Hematopoietic multipotent progenitor cell treated with erythropoietin and hydrocortisone succinate and interleukin-3 and kit ligand, for 15 days (in vitro differentiated cells): ENCODE data around the gene MOB4.
"Not testable (repeated sequence)": the region's sequence is repeated elsewhere in the genome, so short reads cannot be mapped to it uniquely, and the experiment has no call there.

Experiments
- DNase-seq: peaks from one replicate; pipeline ENCODE4 v3.0.0-alpha.2; 2015; ENCODE audit warnings: low spot score

Gene MOB4

DNA sequence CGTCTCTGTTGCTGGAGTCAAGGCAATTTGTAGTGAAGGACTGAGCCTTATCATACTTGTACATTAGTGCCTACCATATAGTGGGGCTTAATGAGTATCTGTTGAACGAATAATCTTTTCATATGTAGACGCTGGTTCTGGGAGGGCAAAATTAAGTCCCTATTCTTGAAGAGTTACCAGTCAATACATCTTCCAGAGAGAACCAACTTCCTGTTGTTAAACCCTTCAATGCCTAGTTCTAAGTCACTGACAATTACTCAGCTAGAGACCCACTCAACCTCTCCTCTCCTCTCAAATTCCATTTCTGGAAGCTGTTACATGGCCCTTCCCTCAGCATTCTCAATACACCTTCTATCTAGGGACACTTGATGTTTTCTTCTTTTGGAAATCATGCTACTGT is 1.1 kb upstream of the MOB4 start:
- DNase-seq = peak; percentile 23

DNA sequence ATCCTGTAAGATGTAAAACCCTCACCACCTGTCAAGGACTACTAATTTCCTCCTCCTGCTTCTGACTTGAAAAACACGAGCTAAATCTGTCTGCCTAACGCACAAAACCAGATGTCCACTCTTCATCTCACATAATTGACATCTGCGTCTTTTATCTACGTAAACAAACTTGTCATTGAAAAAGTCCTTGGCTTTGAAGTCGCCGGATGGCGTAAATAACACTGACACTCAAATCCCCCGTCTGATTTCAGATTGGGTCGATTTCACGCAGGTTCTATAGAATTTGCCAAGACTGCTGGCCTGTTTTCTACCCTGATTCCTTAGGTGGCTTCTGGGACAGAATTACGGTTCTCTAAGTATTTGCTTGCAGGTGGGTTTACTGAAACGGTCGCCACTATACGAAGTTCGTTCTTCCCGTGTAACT is 539 bp upstream of the MOB4 start:
- peak; percentile 56 for DNase-seq

- DNase-seq = no peak
Observed at GRCh38 chr2:197516393-197516761, 511 bp downstream of the MOB4 start.

- DNase-seq = no peak
Observed at GRCh38 chr2:197517150-197517549, 1.3 kb downstream of the MOB4 start.

DNA sequence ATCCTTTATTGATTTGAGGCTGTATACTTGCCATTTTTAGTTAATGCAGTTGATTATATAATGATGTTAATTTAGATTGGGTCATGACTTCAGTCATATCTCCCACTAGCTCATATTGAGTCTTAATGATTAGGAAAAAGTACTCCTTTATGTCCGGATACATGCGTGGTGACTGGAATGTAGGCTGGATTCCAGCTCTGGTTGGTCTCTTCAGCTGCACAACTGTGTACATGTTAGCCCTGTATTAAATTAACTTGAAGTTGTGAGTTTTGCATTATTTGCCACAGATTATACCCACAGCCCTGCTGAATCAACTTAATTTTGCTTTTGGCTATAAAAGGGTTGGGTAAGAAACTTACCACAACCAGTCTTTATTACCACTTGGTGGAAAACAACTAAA is 22.5 kb downstream of the MOB4 start:
- no peak for DNase-seq

- no peak for DNase-seq
Observed at GRCh38 chr2:197539734-197540133, 23.9 kb downstream of the MOB4 start.

- no peak for DNase-seq
Observed at GRCh38 chr2:197543206-197543605, 27.3 kb downstream of the MOB4 start.

DNA sequence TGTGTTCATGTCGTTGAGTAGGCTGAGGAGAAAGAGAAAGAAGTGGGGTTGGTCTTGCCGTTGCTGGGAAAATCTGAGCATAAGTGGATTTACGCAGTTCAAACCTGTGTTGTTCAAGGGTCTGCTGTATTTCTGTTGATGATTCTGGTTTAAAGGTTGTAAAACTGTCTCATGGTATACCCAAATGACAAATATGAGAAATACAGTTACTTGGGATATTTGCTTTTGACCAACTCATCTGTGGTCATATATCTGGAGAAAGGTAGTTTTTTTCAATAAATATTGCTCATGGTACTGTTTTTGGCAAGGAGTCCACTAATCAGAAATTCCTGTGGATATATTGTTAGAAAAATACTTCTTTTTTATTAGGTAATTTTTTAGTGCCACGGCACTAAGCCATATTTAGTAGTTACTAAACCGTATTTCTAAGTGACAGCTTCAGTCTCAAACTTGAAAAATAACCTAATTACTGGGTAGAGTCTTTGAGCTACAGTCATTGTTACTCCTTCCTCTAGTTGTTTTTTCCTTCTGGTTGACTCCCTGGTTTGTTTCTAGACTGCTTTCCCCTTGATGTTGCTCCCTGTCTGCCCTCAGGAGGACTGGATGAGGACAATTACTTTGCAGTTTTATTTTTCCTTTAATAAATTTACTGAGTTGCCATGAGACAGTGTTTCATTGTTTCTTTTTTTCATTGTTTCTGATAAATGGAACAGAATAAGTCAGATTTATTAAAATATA is 31.5 kb downstream of the MOB4 start:
- DNase-seq = no peak

GRCh38 chr2:197548582-197548981 is 32.7 kb downstream of the MOB4 start:
- DNase-seq = no peak

GRCh38 chr2:197551260-197551659 is 35.4 kb downstream of the MOB4 start:
- not testable (repeated sequence) for DNase-seq

DNA sequence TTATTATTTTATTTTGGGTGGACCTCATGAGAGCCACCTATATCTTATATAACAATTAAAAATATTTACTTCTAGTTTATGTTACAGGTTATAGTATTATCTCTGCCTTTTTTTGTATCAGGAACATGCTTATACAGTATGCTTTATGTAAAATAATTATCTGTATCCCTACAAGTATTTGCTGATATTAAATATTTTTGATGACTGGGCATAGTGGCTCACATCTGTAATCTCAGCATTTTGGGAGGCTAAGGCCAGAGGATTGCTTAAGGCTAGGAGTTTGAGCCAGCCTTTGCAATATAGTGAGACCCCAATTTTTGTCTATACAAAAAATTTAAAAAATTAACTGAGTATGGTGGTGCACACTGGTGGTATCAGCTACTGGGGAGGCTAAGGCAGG is 39.6 kb downstream of the MOB4 start:
- DNase-seq = no peak

DNA sequence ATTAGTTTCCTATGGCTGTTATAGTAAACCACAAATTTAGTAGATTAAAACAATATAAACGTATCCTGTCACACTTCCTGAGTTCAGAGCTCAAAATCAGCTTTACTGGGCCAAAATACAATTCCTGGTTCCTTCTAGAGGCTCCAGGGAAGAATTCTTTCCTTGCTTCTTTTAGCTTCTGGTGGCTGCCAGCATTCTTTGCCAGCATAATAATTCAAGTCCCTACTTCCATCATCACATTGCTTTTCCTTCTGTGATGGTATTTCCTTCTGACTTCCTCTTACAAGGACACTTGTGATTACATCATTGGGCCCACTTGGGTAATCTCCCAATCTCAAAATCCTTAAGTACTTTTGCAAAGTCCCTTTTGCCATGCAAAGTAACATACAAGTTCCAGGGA is 40.6 kb downstream of the MOB4 start:
- no peak for DNase-seq

DNA sequence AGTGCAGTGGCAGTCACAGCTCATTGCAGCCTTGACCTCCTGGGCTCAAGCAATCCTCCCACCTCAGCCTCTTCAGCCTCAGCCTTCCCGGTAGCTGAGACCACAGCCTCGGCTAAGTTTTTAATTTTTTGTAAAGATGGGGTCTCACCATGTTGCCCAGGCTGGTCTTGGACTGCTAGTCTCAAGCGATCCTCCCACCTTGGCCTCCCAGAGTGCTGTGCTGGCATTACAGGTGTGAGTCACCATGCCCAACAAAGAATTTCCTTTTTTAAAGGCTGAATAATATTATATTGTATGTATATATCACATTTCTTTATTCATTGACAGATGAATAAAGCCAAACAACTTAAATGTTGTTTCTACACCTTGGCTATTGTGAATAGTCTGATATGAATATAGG is 42.5 kb downstream of the MOB4 start:
- no peak for DNase-seq

DNA sequence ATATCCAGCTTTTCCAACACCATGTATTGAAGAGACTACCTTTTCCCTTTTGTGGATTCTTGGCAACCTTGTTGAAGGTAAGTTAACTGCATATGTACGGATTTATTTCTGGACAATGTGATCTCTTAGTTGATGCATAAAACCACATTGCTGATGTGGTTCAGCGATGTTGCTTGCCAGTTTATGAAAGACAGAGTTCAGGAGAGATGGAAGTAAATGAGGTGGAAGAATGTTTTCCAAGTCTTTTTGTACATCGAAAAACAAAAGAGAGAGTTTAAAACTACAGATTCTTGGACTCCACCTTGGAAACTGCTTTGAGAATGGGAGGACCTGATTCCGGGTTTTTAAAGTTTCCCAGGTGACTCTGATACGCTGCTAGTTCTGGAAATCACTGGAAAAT is 43.8 kb downstream of the MOB4 start:
- no peak for DNase-seq

DNA sequence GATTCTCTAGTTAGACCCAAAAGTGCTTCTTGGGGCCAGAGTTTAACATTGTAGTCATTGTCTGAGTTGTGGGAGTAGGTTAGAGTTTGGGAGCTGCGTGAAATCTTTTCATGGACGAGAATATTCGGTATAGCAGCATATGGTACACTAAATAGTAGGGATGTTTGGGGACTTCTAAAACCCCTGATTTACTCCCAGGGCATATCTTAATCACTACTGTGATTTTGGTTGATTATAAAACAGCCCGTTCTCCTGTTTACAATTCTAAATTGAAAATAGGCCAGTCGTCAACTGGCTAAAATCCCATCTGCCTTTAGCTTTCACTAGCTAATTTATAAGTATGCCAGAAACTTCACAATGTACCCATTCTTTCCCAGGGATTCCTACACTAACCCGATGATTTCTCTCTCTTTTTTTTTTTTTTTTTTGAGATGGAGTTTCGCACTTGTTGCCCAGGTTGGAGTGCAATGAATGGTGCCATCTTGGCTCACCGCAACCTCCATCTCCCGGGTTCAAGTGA is 44.3 kb downstream of the MOB4 start:
- DNase-seq = no peak

DNA sequence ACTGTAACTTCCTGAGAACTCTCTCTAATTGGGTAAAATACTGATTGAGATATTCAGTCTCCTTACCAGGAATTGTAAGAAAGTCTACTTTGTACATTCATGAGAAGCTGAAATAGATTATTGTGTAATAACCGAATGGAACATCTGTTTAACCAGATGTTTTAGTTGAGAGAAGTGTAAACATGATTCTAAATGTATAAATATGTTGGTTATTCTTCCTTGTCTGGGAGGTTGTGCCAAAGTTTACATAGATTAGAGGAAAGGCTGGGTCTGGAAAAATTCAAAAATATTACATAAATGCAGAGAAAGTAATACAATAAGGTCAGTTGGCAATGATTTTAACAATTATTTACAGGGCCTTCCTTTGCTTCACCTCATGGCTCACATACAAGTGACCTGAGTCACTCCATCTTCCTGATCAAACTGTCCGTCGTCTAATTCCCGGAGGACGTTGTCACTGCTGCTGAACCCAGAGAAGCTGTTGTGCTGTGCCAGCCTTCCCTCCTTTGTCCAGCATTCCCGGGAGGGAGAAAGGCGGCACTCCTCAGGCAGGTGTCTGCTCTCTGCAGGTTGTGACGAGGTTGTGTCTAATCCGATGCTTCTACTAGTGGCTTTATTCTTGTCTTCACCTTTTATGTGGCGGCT is 55.9 kb downstream of the MOB4 start:
- no peak for DNase-seq

- DNase-seq = no peak
Observed at GRCh38 chr2:197573608-197574007, 57.7 kb downstream of the MOB4 start.

- no peak for DNase-seq
Observed at GRCh38 chr2:197575987-197576386, 60.1 kb downstream of the MOB4 start.

- DNase-seq = no peak
Observed at GRCh38 chr2:197576631-197577030, 60.8 kb downstream of the MOB4 start.

GRCh38 chr2:197577446-197577845 is 61.6 kb downstream of the MOB4 start:
- no peak for DNase-seq

GRCh38 chr2:197578294-197578693 is 62.4 kb downstream of the MOB4 start:
- DNase-seq = not testable (repeated sequence)

DNA sequence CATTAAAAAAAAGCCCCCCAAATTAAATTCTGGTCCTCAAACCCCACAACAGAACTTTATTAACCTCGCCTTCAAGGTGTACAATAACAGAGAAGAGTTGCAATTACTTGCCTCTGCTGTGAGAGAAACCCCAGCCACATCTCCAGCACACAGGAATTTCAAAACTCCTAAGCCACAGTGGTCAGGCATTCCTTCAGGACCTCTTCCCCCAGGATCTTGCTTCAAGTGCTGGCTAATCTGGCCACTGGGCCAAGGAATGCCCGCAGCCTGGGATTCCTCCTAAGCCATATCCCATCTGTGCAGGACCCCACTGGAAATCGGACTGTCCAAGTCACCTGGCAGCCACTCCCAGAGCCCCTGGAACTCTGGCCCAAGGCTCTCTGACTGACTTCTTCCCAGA is 64.3 kb downstream of the MOB4 start:
- not testable (repeated sequence) for DNase-seq

GRCh38 chr2:197587255-197587654 is 71.4 kb downstream of the MOB4 start:
- DNase-seq = not testable (repeated sequence)
